ENCODE measurements around the gene GP1BB. TPM values are rescaled to one million over a fixed set of nuclear protein-coding genes. Genes with fewer than 3 reads are reported as not detected.

The GP1BB gene
- polyA plus RNA-seq, 1 donor from 2014 or later, result 42.0 TPM

DNA sequence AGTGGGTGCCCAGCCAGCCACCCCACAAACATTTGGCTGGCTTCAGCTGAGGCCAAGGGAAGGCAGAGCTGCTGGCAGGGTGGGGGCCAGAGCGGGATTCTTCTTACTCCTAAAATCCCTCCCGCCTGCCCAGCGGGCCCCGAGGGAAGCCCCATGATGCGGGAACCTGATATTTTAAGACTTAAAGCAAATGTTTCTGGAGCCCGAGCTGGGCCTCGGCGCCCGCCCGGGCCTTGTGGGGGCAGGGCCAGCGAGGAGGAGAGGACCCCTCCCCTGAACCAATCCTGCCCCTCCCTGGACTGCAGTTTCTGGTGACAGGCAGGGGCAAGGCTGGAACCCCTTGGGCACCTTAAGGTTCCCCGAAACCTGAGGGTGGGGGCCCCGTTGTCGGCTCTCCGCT is 17.2 kb downstream of the GP1BB start:
- TF ChIP-seq MXI1 (conservative IDR thresholded peaks at IDR 0.05; ENCODE audit: poor library complexity, severe bottlenecking), result no peak
- TF ChIP-seq, protein P1, sequence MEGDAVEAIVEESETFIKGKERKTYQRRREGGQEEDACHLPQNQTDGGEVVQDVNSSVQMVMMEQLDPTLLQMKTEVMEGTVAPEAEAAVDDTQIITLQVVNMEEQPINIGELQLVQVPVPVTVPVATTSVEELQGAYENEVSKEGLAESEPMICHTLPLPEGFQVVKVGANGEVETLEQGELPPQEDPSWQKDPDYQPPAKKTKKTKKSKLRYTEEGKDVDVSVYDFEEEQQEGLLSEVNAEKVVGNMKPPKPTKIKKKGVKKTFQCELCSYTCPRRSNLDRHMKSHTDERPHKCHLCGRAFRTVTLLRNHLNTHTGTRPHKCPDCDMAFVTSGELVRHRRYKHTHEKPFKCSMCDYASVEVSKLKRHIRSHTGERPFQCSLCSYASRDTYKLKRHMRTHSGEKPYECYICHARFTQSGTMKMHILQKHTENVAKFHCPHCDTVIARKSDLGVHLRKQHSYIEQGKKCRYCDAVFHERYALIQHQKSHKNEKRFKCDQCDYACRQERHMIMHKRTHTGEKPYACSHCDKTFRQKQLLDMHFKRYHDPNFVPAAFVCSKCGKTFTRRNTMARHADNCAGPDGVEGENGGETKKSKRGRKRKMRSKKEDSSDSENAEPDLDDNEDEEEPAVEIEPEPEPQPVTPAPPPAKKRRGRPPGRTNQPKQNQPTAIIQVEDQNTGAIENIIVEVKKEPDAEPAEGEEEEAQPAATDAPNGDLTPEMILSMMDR (IDR thresholded peaks at IDR 0.05; ENCODE audit: poor library complexity, severe bottlenecking), result no peak
- no peak for TF ChIP-seq EZH2 (IDR thresholded peaks at IDR 0.05; ENCODE audit: borderline replicate concordance, insufficient read depth, low read length, poor library complexity, severe bottlenecking)
- no peak for TF ChIP-seq EP300 (conservative IDR thresholded peaks at IDR 0.05; ENCODE audit: poor library complexity, severe bottlenecking)
- TF ChIP-seq RAD21 (conservative IDR thresholded peaks at IDR 0.05), result no peak
- no peak for TF ChIP-seq SMC3 (conservative IDR thresholded peaks at IDR 0.05; ENCODE audit: poor library complexity)
- no peak for TF ChIP-seq REST (IDR thresholded peaks at IDR 0.05; ENCODE audit: borderline replicate concordance)
- no peak for TF ChIP-seq TAF1 (IDR thresholded peaks at IDR 0.05; ENCODE audit: low read depth)
- TF ChIP-seq POLR2AphosphoS5 (IDR thresholded peaks at IDR 0.05), result no peak
- H3K9me2 ChIP-seq (ENCODE audit: insufficient read depth, low read length), result no peaks in the 10 kb centered on the region
- no peaks in the 10 kb centered on the region for H3F3A ChIP-seq (ENCODE audit: insufficient read depth, low read length, poor library complexity, severe bottlenecking)
- H2AFZ ChIP-seq (ENCODE audit: low read depth, low read length), result no peak overlapping the region
- no peaks in the 10 kb centered on the region for H3K9me3 ChIP-seq (ENCODE audit: low read length)
- H3K36me3 ChIP-seq (ENCODE audit: insufficient read depth, low read length), result no peaks in the 10 kb centered on the region
- no peaks in the 10 kb centered on the region for H4K20me1 ChIP-seq (ENCODE audit: insufficient read depth)
- H3K27ac ChIP-seq (ENCODE audit: low read length), result no peak overlapping the region
- H3K79me2 ChIP-seq (replicated peaks; ENCODE audit: insufficient read depth, low read length), result no peaks in the 10 kb centered on the region
- no peak overlapping the region for H3K4me3 ChIP-seq (ENCODE audit: low read length)
- no peak overlapping the region for H3K4me2 ChIP-seq (ENCODE audit: low read length)
- no peak overlapping the region for H3K9ac ChIP-seq (ENCODE audit: low read length)
- H3K27me3 ChIP-seq (ENCODE audit: insufficient read depth, low read depth, low read length), result no peaks in the 10 kb centered on the region

DNA sequence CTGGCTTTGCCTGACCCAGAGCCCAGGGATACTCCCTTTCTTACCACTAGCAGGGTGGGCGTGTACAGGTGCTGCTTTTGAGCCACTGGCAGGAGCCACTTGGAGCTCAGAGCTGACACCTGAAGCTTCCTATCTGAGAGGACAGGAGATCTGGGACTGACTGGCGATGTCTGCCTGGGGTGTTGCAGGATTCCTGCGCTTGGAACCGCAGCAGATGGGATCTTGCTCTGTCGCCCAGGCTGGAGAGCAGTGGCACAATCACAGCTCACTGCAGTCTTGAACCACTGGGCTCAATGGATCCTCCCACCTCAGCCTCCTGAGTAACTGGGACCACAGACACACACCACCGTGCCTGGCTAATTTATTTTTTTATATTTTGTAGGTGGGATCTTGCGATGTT is 17.7 kb downstream of the GP1BB start:
- TF ChIP-seq EP300 (conservative IDR thresholded peaks at IDR 0.05; ENCODE audit: poor library complexity, severe bottlenecking) (no peak), MXI1 (conservative IDR thresholded peaks at IDR 0.05; ENCODE audit: poor library complexity, severe bottlenecking) (no peak), REST (IDR thresholded peaks at IDR 0.05; ENCODE audit: borderline replicate concordance) (no peak), EZH2 (IDR thresholded peaks at IDR 0.05; ENCODE audit: borderline replicate concordance, insufficient read depth, low read length, poor library complexity, severe bottlenecking) (no peak), RAD21 (conservative IDR thresholded peaks at IDR 0.05) (no peak), POLR2AphosphoS5 (IDR thresholded peaks at IDR 0.05) (no peak), TAF1 (IDR thresholded peaks at IDR 0.05; ENCODE audit: low read depth) (no peak), SMC3 (conservative IDR thresholded peaks at IDR 0.05; ENCODE audit: poor library complexity) (no peak)
- TF ChIP-seq, protein P1 (IDR thresholded peaks at IDR 0.05; ENCODE audit: poor library complexity, severe bottlenecking), result no peak

More for the DNA sequence above, 17.7 kb downstream of the GP1BB start:
- Histone ChIP-seq H3K36me3 (ENCODE audit: insufficient read depth, low read length) (no peaks in the 10 kb centered on the region), H2AFZ (ENCODE audit: low read depth, low read length) (no peak overlapping the region), H3K9me2 (ENCODE audit: insufficient read depth, low read length) (no peaks in the 10 kb centered on the region), H3K4me2 (ENCODE audit: low read length) (no peak overlapping the region), H3K9me3 (ENCODE audit: low read length) (no peaks in the 10 kb centered on the region), H3F3A (ENCODE audit: insufficient read depth, low read length, poor library complexity, severe bottlenecking) (no peaks in the 10 kb centered on the region), H4K20me1 (ENCODE audit: insufficient read depth) (no peaks in the 10 kb centered on the region), H3K79me2 (replicated peaks; ENCODE audit: insufficient read depth, low read length) (no peaks in the 10 kb centered on the region), H3K4me3 (ENCODE audit: low read length) (no peak overlapping the region), H3K9ac (ENCODE audit: low read length) (no peak overlapping the region), H3K27me3 (ENCODE audit: insufficient read depth, low read depth, low read length) (no peaks in the 10 kb centered on the region), H3K27ac (ENCODE audit: low read length) (no peak overlapping the region)
